Urothelium cell line (cell line): ENCODE data around the gene TRIM45.
"Not testable (repeated sequence)": the region's sequence is repeated elsewhere in the genome, so short reads cannot be mapped to it uniquely, and the experiment has no call there.

Source experiments
- DNase-seq: peaks from one replicate; pipeline ENCODE4 v3.0.0; 2011; ENCODE audit warnings: low spot score, mixed read lengths
- FAIRE-seq: peaks from 2 replicates; lab custom pipeline; 2011; peaks lifted over from hg19 to GRCh38; lab: Jason Lieb, UNC

Gene TRIM45

GRCh38 chr1:117121589-117122329 lies at the start of gene TRIM45:
TSS of gene TRIM45 (minus strand) at chr1:117121749. CDS start at chr1:117121201, 548 bp downstream.
- peak; percentile 96 for DNase-seq
- FAIRE-seq: peak; percentile 53

GRCh38 chr1:117169871-117170596 lies 48.5 kb upstream of the TRIM45 start:
- no peak for DNase-seq
- no peak for FAIRE-seq

GRCh38 chr1:117167402-117167801 lies 45.9 kb upstream of the TRIM45 start:
- FAIRE-seq (no peak), DNase-seq (no peak)

- FAIRE-seq: no peak
- no peak for DNase-seq
Measured at GRCh38 chr1:117166076-117166475, 44.5 kb upstream of the TRIM45 start.

- DNase-seq (no peak), FAIRE-seq (no peak)
Measured at GRCh38 chr1:117164209-117164608, 42.7 kb upstream of the TRIM45 start.

GRCh38 chr1:117162816-117163215 lies 41.3 kb upstream of the TRIM45 start:
- DNase-seq: no peak
- FAIRE-seq: no peak

- FAIRE-seq (no peak), DNase-seq (no peak)
Measured at GRCh38 chr1:117161887-117162286, 40.3 kb upstream of the TRIM45 start.

GRCh38 chr1:117151305-117151704 lies 29.8 kb upstream of the TRIM45 start:
- DNase-seq, FAIRE-seq: not testable (repeated sequence)

GRCh38 chr1:117150316-117150715 lies 28.8 kb upstream of the TRIM45 start:
- DNase-seq (no peak), FAIRE-seq (no peak)

- DNase-seq: no peak
Measured at GRCh38 chr1:117147856-117148588, 26.5 kb upstream of the TRIM45 start.

GRCh38 chr1:117147341-117147831 lies 25.8 kb upstream of the TRIM45 start:
- DNase-seq: no peak
- peak; percentile 61 for FAIRE-seq

More at GRCh38 chr1:117147856-117148588, 26.5 kb upstream of the TRIM45 start:
- FAIRE-seq: no peak

- DNase-seq (peak; percentile 64), FAIRE-seq (no peak)
Measured at GRCh38 chr1:117146575-117147340, 25.2 kb upstream of the TRIM45 start.

- DNase-seq (no peak), FAIRE-seq (no peak)
Measured at GRCh38 chr1:117146072-117146471, 24.5 kb upstream of the TRIM45 start.

GRCh38 chr1:117143871-117144270 lies 22.3 kb upstream of the TRIM45 start:
- DNase-seq (no peak), FAIRE-seq (no peak)

- no peak for DNase-seq
Measured at GRCh38 chr1:117143172-117143571, 21.6 kb upstream of the TRIM45 start.

GRCh38 chr1:117142200-117142599 lies 20.7 kb upstream of the TRIM45 start:
- no peak for FAIRE-seq

More at GRCh38 chr1:117143172-117143571, 21.6 kb upstream of the TRIM45 start:
- FAIRE-seq: no peak

GRCh38 chr1:117138561-117138960 lies 17.0 kb upstream of the TRIM45 start:
- FAIRE-seq (no peak), DNase-seq (no peak)

More at GRCh38 chr1:117142200-117142599, 20.7 kb upstream of the TRIM45 start:
- DNase-seq: no peak

- DNase-seq (no peak), FAIRE-seq (no peak)
Measured at GRCh38 chr1:117138106-117138505, 16.6 kb upstream of the TRIM45 start.

GRCh38 chr1:117137281-117137855 lies 15.8 kb upstream of the TRIM45 start:
- DNase-seq (no peak), FAIRE-seq (no peak)

GRCh38 chr1:117136749-117137148 lies 15.2 kb upstream of the TRIM45 start:
- FAIRE-seq: no peak
- no peak for DNase-seq
